Measurements from ENCODE around the gene E2F8. TPM values are rescaled to one million over a fixed set of nuclear protein-coding genes. Genes with fewer than 3 reads are reported as not detected.

E2F8 gene
- total RNA-seq, 1 experiment from 2014 or later = 5.2 TPM

GRCh38 chr11:19187114-19187832 is 53.5 kb downstream of the E2F8 start:
- no peak for DNase-seq (ENCODE audit: low read depth)

- DNase-seq (ENCODE audit: low read depth) = no peak
Measured at GRCh38 chr11:19185516-19186052, 55.2 kb downstream of the E2F8 start.

GRCh38 chr11:19185036-19185435 is 55.7 kb downstream of the E2F8 start:
- no peak for DNase-seq (ENCODE audit: low read depth)

- no peak for DNase-seq (ENCODE audit: low read depth)
Measured at GRCh38 chr11:19183646-19184045, 57.1 kb downstream of the E2F8 start.

GRCh38 chr11:19181531-19182261 is 59.0 kb downstream of the E2F8 start:
- DNase-seq (ENCODE audit: low read depth) = no peak

GRCh38 chr11:19176629-19177186 is 64.0 kb downstream of the E2F8 start:
- DNase-seq (ENCODE audit: low read depth) = no peak

Other genes starting within 250 kb of the E2F8 start
- gene MRGPRX2, start 180.2 kb downstream of the E2F8 start, total RNA-seq (2014; rRNA removed; shearing (Covaris generic)) = not detected in 2 replicates
- 20.2 and 23.7 TPM in 2 replicates for gene ZDHHC13, start 123.8 kb downstream of the E2F8 start, total RNA-seq (2014; rRNA removed; shearing (Covaris generic))
- not detected in 2 replicates for gene CSRP3, start 39.0 kb downstream of the E2F8 start, total RNA-seq (2014; rRNA removed; shearing (Covaris generic))

Data from Daoy (cell line).